OCI-LY1 (cell line): ENCODE results near the gene NUDT2.
A peak's percentile ranks its signal among the peaks of the same experiment; 100 is the strongest.

Experiments used
- H2AFZ ChIP-seq: fragments of 200-600 bp; sonication (generic), shearing (Covaris generic); 2 replicates; pipeline ENCODE4 v1.6.0; 2014; ENCODE audit warnings: antibody characterized with exemption, mild to moderate bottlenecking, low read length
- H3F3A ChIP-seq: fragments of 200-600 bp; sonication (generic), shearing (Covaris generic); 2 replicates; pipeline ENCODE4 v1.6.0; 2014; ENCODE audit warnings: mild to moderate bottlenecking, antibody characterized with exemption, low read length, moderate library complexity; ENCODE audit not compliant: insufficient read depth
- H3K27ac ChIP-seq: fragments of 200-600 bp; sonication (generic); 2 replicates; pipeline ENCODE4 v1.5.1; 2014; ENCODE audit warnings: low read length, mixed run types, mild to moderate bottlenecking, low read depth; ENCODE audit not compliant: poor library complexity, severe bottlenecking
- H3K27me3 ChIP-seq: fragments of 200-600 bp; sonication (generic); 2 replicates; pipeline ENCODE4 v1.6.0; 2014; ENCODE audit warnings: antibody characterized with exemption, mild to moderate bottlenecking, low read length, moderate library complexity; ENCODE audit not compliant: insufficient read depth
- H3K36me3 ChIP-seq: fragments of 200-600 bp; sonication (generic); 2 replicates; pipeline ENCODE4 v1.6.1; 2014; ENCODE audit warnings: mild to moderate bottlenecking, antibody characterized with exemption, low read length, moderate library complexity, mixed read lengths; ENCODE audit not compliant: insufficient read depth
- H3K4me1 ChIP-seq: fragments of 200-600 bp; sonication (generic); 2 replicates; pipeline ENCODE4 v1.5.1; 2014; ENCODE audit warnings: mild to moderate bottlenecking, low read length, moderate library complexity; ENCODE audit not compliant: insufficient read depth, severe bottlenecking
- H3K4me2 ChIP-seq: fragments of 200-600 bp; sonication (generic), shearing (Covaris generic); 2 replicates; pipeline ENCODE4 v1.6.1; 2014; ENCODE audit warnings: low read length
- H3K4me3 ChIP-seq: fragments of 200-600 bp; sonication (generic); 2 replicates; pipeline ENCODE4 v1.5.1; 2014; ENCODE audit warnings: low read length, low read depth, mild to moderate bottlenecking, mixed read lengths; ENCODE audit not compliant: poor library complexity, severe bottlenecking
- H3K79me2 ChIP-seq: fragments of 200-600 bp; shearing (Covaris generic); 2 replicates; pipeline ENCODE4 v1.6.1; 2016; ENCODE audit warnings: mixed run types, low read length, mixed read lengths; ENCODE audit not compliant: insufficient read depth
- H3K9ac ChIP-seq: fragments of 200-600 bp; sonication (generic), shearing (Covaris generic); 2 replicates; pipeline ENCODE4 v1.6.1; 2014; ENCODE audit warnings: mild to moderate bottlenecking, low read length, mixed read lengths
- H3K9me2 ChIP-seq: fragments of 200-600 bp; sonication (generic), shearing (Covaris generic); 2 replicates; pipeline ENCODE4 v1.6.1; 2014; ENCODE audit warnings: low read depth, mild to moderate bottlenecking, low read length, mixed read lengths
- H3K9me3 ChIP-seq: fragments of 200-600 bp; shearing (Covaris generic); 2 replicates; pipeline ENCODE4 v1.6.1; 2014; ENCODE audit warnings: low read length, mixed read lengths
- H4K20me1 ChIP-seq: fragments of 200-600 bp; sonication (generic), shearing (Covaris generic); 2 replicates; pipeline ENCODE4 v1.6.0; 2016; ENCODE audit warnings: mild to moderate bottlenecking, low read length; ENCODE audit not compliant: insufficient read depth
- EZH2 ChIP-seq: fragments of 200-600 bp; sonication (generic), shearing (Covaris generic); IDR thresholded peaks from 2 replicates; pipeline ENCODE4 v1.8.0; 2017; ENCODE audit warnings: borderline replicate concordance, mixed run types, mild to moderate bottlenecking, antibody characterized with exemption, low read length, moderate library complexity, mixed read lengths
- TF ChIP-seq, protein P1 (sequence below): fragments of 200-600 bp; sonication (generic), shearing (Covaris generic); IDR thresholded peaks from 2 replicates; pipeline ENCODE4 v1.5.1; 2017; ENCODE audit warnings: mild to moderate bottlenecking, antibody characterized with exemption, low read length, moderate library complexity, mixed read lengths

The NUDT2 gene

DNA sequence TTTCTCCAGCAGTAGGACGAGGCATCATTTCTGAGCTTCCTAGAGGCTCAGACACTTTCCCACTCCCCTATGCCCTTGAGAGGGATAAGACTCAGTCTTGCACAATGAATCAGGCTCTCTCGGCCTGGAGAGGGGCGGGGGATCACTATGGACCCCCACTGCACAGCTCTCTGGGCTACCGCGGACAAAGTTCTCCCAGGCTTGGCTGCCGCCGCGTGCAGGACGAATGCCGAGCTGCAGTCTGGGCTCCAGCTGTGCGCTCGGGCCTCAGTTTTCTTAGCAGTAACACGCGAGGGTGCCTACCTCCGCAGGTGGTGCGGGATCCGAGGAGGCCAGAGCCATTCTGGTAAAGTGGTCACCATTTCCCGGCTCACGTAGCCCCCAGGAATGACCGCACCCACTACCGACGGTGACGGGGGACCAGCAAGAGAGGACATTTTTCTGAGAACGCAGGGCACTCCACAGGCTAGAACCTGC lies 50.7 kb downstream of the NUDT2 start:
- Histone ChIP-seq H3F3A (no peaks in the 10 kb centered on the region), H3K27me3 (no peaks in the 10 kb centered on the region), H3K79me2 (no peaks in the 10 kb centered on the region), H3K4me3 (peak overlapping the region; percentile 62), H3K27ac (peak overlapping the region; percentile 9), H4K20me1 (no peaks in the 10 kb centered on the region), H3K9me3 (no peaks in the 10 kb centered on the region), H3K9me2 (no peaks in the 10 kb centered on the region), H3K4me2 (peak overlapping the region; percentile 74), H3K4me1 (peaks cover 33% of the 10 kb centered on the region), H3K36me3 (no peaks in the 10 kb centered on the region), H3K9ac (peak overlapping the region; percentile 60), H2AFZ (no peak overlapping the region; the same call in 1 of the 2 replicates)
- no peak for TF ChIP-seq EZH2
- TF ChIP-seq, protein P1, sequence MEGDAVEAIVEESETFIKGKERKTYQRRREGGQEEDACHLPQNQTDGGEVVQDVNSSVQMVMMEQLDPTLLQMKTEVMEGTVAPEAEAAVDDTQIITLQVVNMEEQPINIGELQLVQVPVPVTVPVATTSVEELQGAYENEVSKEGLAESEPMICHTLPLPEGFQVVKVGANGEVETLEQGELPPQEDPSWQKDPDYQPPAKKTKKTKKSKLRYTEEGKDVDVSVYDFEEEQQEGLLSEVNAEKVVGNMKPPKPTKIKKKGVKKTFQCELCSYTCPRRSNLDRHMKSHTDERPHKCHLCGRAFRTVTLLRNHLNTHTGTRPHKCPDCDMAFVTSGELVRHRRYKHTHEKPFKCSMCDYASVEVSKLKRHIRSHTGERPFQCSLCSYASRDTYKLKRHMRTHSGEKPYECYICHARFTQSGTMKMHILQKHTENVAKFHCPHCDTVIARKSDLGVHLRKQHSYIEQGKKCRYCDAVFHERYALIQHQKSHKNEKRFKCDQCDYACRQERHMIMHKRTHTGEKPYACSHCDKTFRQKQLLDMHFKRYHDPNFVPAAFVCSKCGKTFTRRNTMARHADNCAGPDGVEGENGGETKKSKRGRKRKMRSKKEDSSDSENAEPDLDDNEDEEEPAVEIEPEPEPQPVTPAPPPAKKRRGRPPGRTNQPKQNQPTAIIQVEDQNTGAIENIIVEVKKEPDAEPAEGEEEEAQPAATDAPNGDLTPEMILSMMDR = no peak

DNA sequence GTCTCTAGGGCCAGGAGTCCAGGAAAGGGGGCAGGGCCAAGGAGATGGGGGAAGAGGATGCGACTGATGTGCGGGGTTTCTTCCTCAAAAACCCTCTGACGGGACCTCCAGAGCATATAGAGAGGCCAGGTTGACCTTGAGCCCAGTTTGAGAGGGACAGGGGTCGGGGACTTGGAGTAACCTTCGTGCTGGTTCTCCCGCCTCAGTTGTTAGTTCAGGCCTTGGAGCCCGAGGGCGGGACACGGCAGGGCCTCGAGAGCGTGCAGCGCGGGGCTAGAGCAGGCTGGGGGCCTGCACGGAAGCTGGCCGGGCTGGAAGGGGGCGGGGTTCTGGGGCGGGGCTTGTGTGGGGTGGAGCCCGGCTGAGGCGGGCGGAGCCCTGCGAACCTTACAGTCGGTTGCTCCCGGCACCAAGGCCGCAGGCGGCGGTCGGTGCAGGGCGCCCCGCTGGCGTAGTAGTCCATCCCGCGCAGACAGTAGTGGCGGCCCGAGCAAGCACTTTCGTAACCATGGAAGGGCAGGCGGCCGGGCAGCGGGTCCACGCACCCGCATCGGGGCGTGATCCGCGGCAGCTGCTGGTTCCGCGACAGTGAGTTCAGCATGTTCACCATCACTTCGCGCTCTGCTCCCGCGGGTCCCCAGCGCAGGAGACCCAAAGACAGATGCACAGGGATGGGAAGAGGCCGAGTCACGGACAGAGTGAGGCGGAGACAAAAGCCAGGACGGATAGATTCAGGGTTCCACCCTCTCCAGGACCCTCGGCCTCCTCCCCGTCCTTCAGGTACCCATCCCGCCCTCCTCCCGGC lies 51.3 kb downstream of the NUDT2 start:
- Histone ChIP-seq H3K9me2 (no peaks in the 10 kb centered on the region), H3K4me2 (peak overlapping the region; percentile 74), H3F3A (no peaks in the 10 kb centered on the region), H3K27me3 (no peaks in the 10 kb centered on the region), H3K36me3 (no peaks in the 10 kb centered on the region), H3K9ac (peak overlapping the region; percentile 60), H2AFZ (no peak overlapping the region), H3K27ac (peak overlapping the region; percentile 9), H4K20me1 (no peaks in the 10 kb centered on the region), H3K4me1 (peaks cover 27% of the 10 kb centered on the region), H3K4me3 (peak overlapping the region; percentile 62), H3K9me3 (no peaks in the 10 kb centered on the region), H3K79me2 (no peaks in the 10 kb centered on the region)
- TF ChIP-seq EZH2 = no peak
- TF ChIP-seq, protein P1 = no peak

DNA sequence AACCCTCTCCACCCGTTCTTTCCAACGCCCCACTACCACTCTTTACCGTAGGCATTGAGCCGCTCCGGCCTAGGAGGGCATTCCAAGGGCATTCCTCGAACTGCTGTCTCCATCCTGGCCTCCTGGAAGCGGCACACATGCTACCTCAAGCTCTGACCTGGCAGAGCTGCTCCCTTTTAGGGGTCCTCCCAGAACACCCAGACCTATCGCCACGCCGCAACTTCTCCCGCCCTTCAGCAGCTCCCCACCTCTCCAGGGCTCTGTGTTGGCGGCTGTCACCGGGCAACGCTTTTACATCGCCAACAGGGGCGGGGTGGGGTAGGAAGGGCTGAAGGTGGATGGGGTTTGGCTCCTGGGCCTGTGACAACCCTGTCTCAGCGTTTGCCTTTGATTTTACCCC lies 52.0 kb downstream of the NUDT2 start:
- H3K4me2 ChIP-seq = peak overlapping the region; percentile 74
- no peaks in the 10 kb centered on the region for H3K27me3 ChIP-seq

More for the DNA sequence above, 52.0 kb downstream of the NUDT2 start:
- Histone ChIP-seq H3K4me1 (peaks cover 21% of the 10 kb centered on the region), H3K36me3 (no peaks in the 10 kb centered on the region), H3K4me3 (peak overlapping the region; percentile 62), H2AFZ (no peak overlapping the region), H3K9me2 (no peaks in the 10 kb centered on the region), H4K20me1 (no peaks in the 10 kb centered on the region), H3K27ac (no peak overlapping the region), H3F3A (no peaks in the 10 kb centered on the region), H3K79me2 (no peaks in the 10 kb centered on the region), H3K9me3 (no peaks in the 10 kb centered on the region), H3K9ac (no peak overlapping the region; the same call in 1 of the 2 replicates)
- no peak for TF ChIP-seq EZH2
- TF ChIP-seq, protein P1 = no peak
